ENCODE results near the gene PCDHGC3.

DNA sequence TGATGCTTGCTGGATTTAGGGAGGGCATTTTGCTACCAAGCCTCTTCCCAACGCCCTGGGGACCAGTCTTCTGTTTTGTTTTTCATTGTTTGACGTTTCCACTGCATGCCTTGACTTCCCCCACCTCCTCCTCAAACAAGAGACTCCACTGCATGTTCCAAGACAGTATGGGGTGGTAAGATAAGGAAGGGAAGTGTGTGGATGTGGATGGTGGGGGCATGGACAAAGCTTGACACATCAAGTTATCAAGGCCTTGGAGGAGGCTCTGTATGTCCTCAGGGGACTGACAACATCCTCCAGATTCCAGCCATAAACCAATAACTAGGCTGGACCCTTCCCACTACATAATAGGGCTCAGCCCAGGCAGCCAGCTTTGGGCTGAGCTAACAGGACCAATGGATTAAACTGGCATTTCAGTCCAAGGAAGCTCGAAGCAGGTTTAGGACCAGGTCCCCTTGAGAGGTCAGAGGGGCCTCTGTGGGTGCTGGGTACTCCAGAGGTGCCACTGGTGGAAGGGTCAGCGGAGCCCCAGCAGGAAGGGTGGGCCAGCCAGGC, 36.1 kb downstream of the PCDHGC3 start:
- TF ChIP-seq EZH2 (optimal IDR thresholded peaks at IDR 0.05; ENCODE audit: low read depth, low read length) (no peak), EZH2phosphoT487 (IDR thresholded peaks at IDR 0.05; ENCODE audit: low read length) (no peak)
- TF ChIP-seq, protein P1, sequence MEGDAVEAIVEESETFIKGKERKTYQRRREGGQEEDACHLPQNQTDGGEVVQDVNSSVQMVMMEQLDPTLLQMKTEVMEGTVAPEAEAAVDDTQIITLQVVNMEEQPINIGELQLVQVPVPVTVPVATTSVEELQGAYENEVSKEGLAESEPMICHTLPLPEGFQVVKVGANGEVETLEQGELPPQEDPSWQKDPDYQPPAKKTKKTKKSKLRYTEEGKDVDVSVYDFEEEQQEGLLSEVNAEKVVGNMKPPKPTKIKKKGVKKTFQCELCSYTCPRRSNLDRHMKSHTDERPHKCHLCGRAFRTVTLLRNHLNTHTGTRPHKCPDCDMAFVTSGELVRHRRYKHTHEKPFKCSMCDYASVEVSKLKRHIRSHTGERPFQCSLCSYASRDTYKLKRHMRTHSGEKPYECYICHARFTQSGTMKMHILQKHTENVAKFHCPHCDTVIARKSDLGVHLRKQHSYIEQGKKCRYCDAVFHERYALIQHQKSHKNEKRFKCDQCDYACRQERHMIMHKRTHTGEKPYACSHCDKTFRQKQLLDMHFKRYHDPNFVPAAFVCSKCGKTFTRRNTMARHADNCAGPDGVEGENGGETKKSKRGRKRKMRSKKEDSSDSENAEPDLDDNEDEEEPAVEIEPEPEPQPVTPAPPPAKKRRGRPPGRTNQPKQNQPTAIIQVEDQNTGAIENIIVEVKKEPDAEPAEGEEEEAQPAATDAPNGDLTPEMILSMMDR (IDR thresholded peaks at IDR 0.05; ENCODE audit: low read length): no peak

All from MM.1S (cell line).